Measurements from ENCODE around the gene DPM2. TPM values are rescaled to one million over a fixed set of nuclear protein-coding genes. Genes with fewer than 3 reads are reported as not detected.

Gene DPM2
- total RNA-seq, 2 donors from 2014 or later, result 26.0 to 49.8 TPM

Other genes starting within 250 kb of the DPM2 start
- not detected for gene CFAP157, start 230.9 kb downstream of the DPM2 start, total RNA-seq
- gene PTRH1, start 222.2 kb downstream of the DPM2 start, total RNA-seq, result 10 to 100 TPM in 1 of 2 donors, 1 to 10 TPM in 1; 9.5 to 12.6 TPM
- gene TTC16, start 221.8 kb downstream of the DPM2 start, total RNA-seq, result under 1 TPM; 0.62 to 0.73 TPM
- gene TOR2A, start 202.6 kb downstream of the DPM2 start, total RNA-seq, result 10 to 100 TPM; 10.9 to 17.1 TPM
- 10 to 100 TPM; 39.3 to 39.5 TPM for gene SH2D3C, start 159.2 kb downstream of the DPM2 start, total RNA-seq
- 10 to 100 TPM; 74.8 to 89.3 TPM for gene CDK9, start 151.8 kb downstream of the DPM2 start, total RNA-seq
- gene FPGS, start 135.0 kb downstream of the DPM2 start, total RNA-seq, result 10 to 100 TPM; 64.8 to 73.8 TPM
- 10 to 100 TPM; 12.9 to 24.1 TPM for gene ENG, start 83.2 kb downstream of the DPM2 start, total RNA-seq
- 10 to 100 TPM; 19.0 to 31.3 TPM for gene AK1, start 60.2 kb downstream of the DPM2 start, total RNA-seq
- gene ST6GALNAC6, start 38.3 kb downstream of the DPM2 start, total RNA-seq, result 10 to 100 TPM; 55.2 to 56.1 TPM
- 10 to 100 TPM; 24.5 to 43.2 TPM for gene ST6GALNAC4, start 20.8 kb downstream of the DPM2 start, total RNA-seq
- gene PIP5KL1, start 7.1 kb downstream of the DPM2 start, total RNA-seq, result 1 to 10 TPM; 4.0 to 6.8 TPM
- 10 to 100 TPM; 63.1 to 96.5 TPM for gene EEIG1, start 43.1 kb upstream of the DPM2 start, total RNA-seq
- 10 to 100 TPM in 1 of 2 donors, 1 to 10 TPM in 1; 9.8 to 12.7 TPM for gene NAIF1, start 129.5 kb upstream of the DPM2 start, total RNA-seq
- 10 to 100 TPM; 10.9 to 19.0 TPM for gene SLC25A25, start 130.4 kb upstream of the DPM2 start, total RNA-seq
- gene PTGES2, start 189.9 kb upstream of the DPM2 start, total RNA-seq, result 10 to 100 TPM in 1 of 2 donors, 1 to 10 TPM in 1; 6.6 to 50.6 TPM
- gene LCN2, start 211.6 kb upstream of the DPM2 start, total RNA-seq, result not detected
- gene BBLN, start 222.4 kb upstream of the DPM2 start, total RNA-seq, result 10 to 100 TPM; 67.6 to 82.2 TPM